ENCODE results near the gene CALN1. TPM values are rescaled to one million over a fixed set of nuclear protein-coding genes. Genes with fewer than 3 reads are reported as not detected.

Gene CALN1
- total and polyA plus RNA-seq, 2 of the 8 experiments (the other 6 are each of a cell fraction or from before 2014, with no cell fraction given), result 6.4 to 15.2 TPM

GRCh38 chr7:72413290-72413689, 1.2 kb upstream of the CALN1 start (continued):
- no peak for TF ChIP-seq CBX5 (IDR thresholded peaks at IDR 0.05; ENCODE audit: low read depth, low read length)
- no peak for TF ChIP-seq NRF1 (IDR thresholded peaks at IDR 0.05; ENCODE audit: low read depth, low read length)
- TF ChIP-seq EP300 (IDR thresholded peaks at IDR 0.05; ENCODE audit: borderline replicate concordance in 1 of 2, low read depth in 2 of 2, low read length in 2 of 2), result no peak
- TF ChIP-seq CREB1 (IDR thresholded peaks at IDR 0.05), result no peak

All from H1 (cell line).